ENCODE measurements around the gene HSPA5.
"Not testable (repeated sequence)": the region's sequence is repeated elsewhere in the genome, so short reads cannot be mapped to it uniquely, and the experiment has no call there.

HSPA5 gene

GRCh38 chr9:125243792-125244260 is 2.7 kb upstream of the HSPA5 start:
- DNase-seq (ENCODE audit: low spot score) = no peak
- FAIRE-seq = no peak

DNA sequence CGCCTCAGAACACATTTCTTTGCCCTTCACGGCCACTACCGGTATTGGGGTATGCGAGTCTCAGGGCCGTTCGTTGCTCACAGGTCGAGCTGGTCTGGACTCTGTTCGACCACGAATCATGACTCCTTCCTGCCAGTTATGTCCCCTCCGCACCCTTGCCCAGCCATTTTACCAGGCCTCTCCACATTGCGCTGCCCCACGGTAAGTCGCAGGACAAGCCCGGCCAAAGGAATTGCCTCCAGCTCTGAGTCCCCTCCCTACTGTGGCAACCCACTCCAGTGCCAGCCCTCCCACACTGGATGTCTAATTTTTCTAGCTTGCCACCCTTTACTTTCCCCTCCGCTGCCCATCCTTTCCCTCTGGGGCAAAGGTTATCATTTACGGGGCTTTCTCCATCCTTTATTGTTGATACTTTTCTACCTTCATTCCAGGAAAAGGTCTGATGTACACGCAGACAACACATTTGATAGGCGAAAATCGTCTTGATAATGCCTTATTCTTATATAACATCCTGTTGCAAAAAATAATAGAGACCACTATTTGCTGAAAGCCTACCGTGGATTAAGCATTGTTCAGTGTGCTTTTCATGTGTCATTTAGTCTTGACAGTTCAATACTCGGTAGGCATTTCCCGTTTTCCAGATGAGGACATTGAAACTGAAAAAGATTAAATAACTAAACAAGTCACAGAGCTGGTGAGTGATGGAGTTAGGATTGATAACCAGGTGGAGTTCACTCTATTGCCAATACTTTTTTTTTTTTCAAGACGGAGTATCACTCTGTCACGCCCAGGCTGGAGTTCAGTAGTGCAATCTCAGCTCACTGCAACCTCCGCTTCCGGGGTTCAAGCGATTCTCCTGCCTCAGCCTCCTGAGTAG is 958 bp upstream of the HSPA5 start:
- DNase-seq (ENCODE audit: low spot score) (peak; percentile 37), FAIRE-seq (no peak)

DNA sequence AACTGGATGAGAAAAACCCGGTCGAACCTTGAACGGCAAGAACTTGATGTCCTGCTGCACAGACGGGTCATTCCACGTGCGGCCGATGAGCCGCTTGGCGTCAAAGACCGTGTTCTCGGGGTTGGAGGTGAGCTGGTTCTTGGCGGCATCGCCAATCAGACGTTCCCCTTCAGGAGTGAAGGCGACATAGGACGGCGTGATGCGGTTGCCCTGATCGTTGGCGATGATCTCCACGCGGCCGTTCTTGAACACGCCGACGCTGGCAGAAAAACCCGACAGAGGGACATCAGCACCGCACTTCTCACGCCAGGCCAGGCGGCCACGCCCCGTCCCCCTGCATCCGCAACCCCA is 519 bp downstream of the HSPA5 start:
- no peak for FAIRE-seq
- DNase-seq (ENCODE audit: low spot score) = no peak

- DNase-seq (ENCODE audit: low spot score) = no peak
- no peak for FAIRE-seq
Observed at GRCh38 chr9:125239631-125240597, 1.2 kb downstream of the HSPA5 start.

- no peak for DNase-seq (ENCODE audit: low spot score)
- no peak for FAIRE-seq
Observed at GRCh38 chr9:125238915-125239446, 2.2 kb downstream of the HSPA5 start.

DNA sequence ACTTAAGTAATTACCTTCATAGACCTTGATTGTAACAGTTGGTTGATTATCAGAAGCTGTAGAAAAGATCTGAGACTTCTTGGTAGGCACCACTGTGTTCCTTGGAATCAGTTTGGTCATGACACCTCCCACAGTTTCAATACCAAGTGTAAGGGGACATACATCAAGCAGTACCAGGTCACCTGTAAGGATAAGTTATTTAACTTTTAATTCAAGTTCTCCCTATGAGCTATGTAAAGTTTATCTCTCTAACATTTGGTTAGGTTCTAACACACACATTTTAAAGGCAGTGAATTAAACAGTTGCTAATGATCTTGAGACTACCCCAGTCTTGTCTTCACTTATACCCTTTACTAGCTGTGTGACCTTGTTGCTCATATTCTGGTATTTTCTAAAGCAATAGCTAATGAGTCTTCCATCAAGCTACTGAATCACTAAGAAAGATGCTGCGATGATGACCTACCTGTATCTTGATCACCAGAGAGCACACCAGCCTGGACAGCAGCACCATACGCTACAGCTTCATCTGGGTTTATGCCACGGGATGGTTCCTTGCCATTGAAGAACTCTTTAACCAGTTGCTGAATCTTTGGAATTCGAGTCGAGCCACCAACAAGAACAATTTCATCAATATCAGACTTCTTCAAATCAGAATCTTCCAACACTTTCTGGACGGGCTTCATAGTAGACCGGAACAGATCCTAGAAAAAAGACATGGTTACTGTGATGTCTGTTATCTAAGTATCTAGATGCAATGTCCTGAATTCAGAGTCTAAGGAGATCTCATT is 2.8 kb downstream of the HSPA5 start:
- no peak for FAIRE-seq

GRCh38 chr9:125236520-125237159 is 4.5 kb downstream of the HSPA5 start:
- FAIRE-seq = not testable (repeated sequence)

More for the DNA sequence above, 2.8 kb downstream of the HSPA5 start:
- DNase-seq (ENCODE audit: low spot score) = no peak

DNA sequence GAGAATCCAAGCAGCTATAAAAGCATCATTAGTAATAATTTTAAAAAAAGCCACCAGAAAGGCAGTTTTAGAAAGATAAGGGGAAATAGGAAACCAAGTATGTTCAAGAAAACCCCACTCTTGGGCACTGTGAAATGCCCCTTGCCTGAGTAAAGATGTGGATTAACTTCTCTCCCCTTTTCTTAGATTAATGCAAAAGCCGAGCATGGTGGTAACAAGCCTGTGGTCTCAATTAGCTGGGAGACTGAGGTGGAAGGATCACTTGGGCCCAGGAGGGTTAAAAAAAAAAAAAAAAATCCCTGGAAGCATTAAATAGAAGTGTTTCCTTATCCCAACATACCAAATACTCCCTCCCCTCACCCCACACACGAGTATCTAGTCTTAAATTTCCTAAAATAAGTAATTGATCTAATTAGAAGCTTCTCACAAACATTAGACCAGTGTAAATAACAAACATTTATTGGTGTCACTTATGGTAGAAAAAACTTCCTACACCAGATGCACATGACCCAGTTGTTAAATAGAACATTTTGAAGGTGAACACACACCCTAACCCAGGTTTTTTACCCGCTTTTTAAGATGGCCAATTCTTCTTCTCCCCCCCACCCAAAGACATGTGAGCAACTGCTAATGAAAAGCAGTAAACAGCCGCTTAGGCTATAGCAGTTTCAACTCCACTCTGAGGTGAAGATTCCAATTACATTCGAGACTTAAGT is 5.2 kb downstream of the HSPA5 start:
- no peak for DNase-seq (ENCODE audit: low spot score)
- FAIRE-seq = no peak

More at GRCh38 chr9:125236520-125237159, 4.5 kb downstream of the HSPA5 start:
- not testable (repeated sequence) for DNase-seq (ENCODE audit: low spot score)

- FAIRE-seq = not testable (repeated sequence)
Observed at GRCh38 chr9:125234099-125234498, 7.0 kb downstream of the HSPA5 start.

GRCh38 chr9:125233678-125234077 is 7.5 kb downstream of the HSPA5 start:
- peak; percentile 96 for FAIRE-seq

More at GRCh38 chr9:125234099-125234498, 7.0 kb downstream of the HSPA5 start:
- DNase-seq (ENCODE audit: low spot score) = not testable (repeated sequence)

GRCh38 chr9:125227761-125228160 is 13.4 kb downstream of the HSPA5 start:
- FAIRE-seq = no peak
- DNase-seq (ENCODE audit: low spot score) = no peak

More at GRCh38 chr9:125233678-125234077, 7.5 kb downstream of the HSPA5 start:
- DNase-seq (ENCODE audit: low spot score) = peak; percentile 93

DNA sequence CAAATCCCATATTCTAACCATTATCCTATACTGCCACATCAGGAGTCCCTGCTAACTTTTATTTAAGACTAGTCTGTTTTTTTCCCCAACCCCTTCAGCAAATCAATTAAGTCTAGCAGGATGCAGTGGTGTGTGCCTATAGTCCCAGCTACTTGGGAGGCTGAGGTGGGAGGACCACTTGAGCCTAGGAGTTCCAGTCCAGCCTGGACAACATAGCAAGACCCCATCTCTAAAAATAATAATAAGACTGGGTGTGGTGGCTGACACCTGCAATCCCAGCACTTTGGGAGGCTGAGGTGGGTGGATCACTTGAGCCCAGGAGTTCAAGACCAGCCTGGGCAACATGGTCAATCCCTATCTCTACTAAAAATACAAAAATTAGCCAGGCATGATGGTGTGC is 16.3 kb downstream of the HSPA5 start:
- not testable (repeated sequence) for FAIRE-seq; DNase-seq (ENCODE audit: low spot score)

DNA sequence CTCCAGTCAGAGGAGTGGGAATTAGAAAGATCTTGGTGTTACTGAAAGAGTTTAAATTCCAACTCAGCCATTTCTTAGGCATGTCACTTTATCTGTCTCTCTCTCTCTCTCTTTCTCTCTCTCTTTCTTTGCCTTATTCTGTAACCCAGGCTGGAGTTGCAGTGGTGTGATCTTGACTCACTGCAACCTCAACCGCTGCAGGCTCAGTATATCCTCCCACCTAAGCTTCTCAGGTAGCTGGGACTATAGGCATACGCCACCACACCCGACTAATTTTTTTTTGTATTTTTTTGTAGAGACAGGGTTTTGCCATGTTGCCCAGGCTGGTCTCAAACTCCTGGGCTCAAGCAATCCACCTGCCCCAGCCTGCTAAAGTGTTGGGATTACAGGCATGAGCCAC is 22.5 kb downstream of the HSPA5 start:
- FAIRE-seq (no peak), DNase-seq (ENCODE audit: low spot score) (no peak)

DNA sequence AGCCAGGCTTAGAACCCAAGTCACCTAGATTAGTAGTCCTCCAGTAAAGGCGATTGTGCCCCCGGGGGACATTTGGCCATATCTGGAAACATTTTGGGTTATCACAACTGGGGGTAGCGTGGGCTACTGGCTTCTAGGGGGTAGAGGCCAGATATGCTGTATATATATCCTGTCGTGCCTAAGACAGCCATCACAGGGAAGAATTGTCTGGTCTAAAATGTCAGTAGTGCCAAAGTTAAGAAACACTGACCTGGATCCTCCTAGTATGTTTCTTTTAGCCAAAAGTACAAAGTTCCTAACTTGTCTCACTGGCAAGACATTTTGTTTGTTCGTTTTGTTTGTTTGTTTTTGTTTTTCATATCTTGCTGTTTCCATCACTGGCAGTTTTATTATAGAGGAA is 27.0 kb downstream of the HSPA5 start:
- FAIRE-seq = no peak

DNA sequence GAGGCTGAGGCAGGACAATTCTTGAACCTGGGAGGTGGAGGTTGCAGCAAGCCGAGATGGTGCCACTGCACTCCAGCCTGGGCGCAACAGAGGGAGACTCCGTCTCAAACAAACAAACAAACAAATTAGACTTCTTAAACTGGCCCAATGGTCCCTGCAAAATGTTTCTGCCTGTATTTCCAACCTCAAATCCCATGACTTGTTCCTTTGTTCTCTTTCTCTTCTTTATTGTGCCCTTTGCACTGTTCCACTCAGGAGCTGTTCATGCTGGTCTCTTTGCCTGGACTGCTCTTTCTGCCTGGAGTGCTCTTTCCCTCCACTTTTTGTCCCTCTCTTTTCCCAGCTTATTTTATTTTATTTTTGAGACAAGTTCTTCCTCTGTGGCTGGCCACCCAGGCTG is 36.7 kb downstream of the HSPA5 start:
- FAIRE-seq = no peak
- no peak for DNase-seq (ENCODE audit: low spot score)

More for the DNA sequence above, 27.0 kb downstream of the HSPA5 start:
- DNase-seq (ENCODE audit: low spot score) = no peak

- FAIRE-seq = no peak
- no peak for DNase-seq (ENCODE audit: low spot score)
Observed at GRCh38 chr9:125202846-125203618, 38.1 kb downstream of the HSPA5 start.

GRCh38 chr9:125200216-125201047 is 40.7 kb downstream of the HSPA5 start, which contains the start of gene RABEPK:
TSS of gene RABEPK (plus strand) at chr9:125200542. CDS start at chr9:125203014, 2,472 bp downstream.
- FAIRE-seq = peak; percentile 42

GRCh38 chr9:125195591-125195990 is 45.6 kb downstream of the HSPA5 start:
- DNase-seq (ENCODE audit: low spot score); FAIRE-seq: not testable (repeated sequence)

More at GRCh38 chr9:125200216-125201047, 40.7 kb downstream of the HSPA5 start, which contains the start of gene RABEPK:
- peak; percentile 84 for DNase-seq (ENCODE audit: low spot score)

All from RCC 7860 (cell line).